ENCODE data around the gene OCIAD1.
"Not testable (repeated sequence)": the region's sequence is repeated elsewhere in the genome, so short reads cannot be mapped to it uniquely, and the experiment has no call there.

OCIAD1 gene

DNA sequence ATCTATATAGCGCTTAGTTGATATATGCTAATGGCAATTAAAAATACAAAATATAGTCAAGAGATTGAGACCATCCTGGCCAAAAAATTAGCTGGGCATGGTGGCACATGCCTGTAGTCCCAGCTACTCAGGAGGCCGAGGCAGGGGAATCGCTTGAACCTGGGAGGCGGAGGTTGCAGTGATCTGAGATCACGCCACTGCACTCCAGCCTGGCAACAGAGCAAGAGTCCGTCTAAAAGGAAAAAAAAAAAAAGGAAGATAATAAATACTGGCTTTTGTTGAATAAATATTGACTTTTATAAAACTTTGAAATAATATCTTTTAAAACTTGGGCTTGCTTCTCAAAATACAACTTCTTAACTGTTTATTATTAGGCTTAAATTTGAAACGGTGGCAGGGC, 14.6 kb upstream of the OCIAD1 start:
- not testable (repeated sequence) for H3K27ac ChIP-seq; DNase-seq (ENCODE audit: low read depth, low spot score)

DNA sequence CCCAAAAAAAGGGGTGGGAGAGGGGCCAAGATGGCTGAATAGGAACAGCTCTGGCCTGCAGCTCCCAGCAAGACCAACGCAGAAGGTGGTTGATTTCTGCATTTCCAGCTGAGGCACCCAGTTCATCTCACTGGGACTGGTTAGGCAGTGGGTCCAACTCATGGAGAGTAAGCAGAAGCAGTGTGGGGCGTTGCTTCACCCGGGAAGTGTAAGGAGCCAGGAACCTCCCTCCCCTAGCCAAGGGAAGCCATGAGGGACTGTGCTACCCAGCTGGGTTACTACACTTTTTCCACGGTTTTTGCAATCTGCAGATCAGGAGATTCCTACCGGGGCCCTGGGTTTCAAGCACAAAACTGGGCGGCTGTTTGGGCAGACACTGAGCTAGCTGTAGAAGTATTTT, 13.9 kb upstream of the OCIAD1 start:
- H3K27ac ChIP-seq: no peak overlapping the region
- no peak for DNase-seq (ENCODE audit: low read depth, low spot score)

DNA sequence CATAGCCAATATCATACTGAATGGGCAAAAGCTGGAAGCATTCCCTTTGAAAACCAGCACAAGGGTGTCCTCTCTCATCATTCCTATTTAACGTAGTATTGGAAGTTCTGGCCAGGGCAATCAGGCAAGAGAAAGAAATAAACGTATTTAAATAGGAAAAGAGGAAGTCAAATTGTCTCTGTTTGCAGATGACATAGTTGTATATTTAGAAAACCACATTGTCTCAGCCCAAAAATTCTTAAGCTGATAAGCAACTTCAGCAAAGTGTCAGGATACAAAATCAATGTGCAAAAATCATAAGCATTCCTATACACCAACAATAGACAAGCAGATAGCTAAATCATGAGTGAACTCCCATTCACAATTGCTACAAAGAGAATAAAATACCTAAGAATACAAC, 9.5 kb upstream of the OCIAD1 start:
- DNase-seq (ENCODE audit: low read depth, low spot score); H3K27ac ChIP-seq: not testable (repeated sequence)

DNA sequence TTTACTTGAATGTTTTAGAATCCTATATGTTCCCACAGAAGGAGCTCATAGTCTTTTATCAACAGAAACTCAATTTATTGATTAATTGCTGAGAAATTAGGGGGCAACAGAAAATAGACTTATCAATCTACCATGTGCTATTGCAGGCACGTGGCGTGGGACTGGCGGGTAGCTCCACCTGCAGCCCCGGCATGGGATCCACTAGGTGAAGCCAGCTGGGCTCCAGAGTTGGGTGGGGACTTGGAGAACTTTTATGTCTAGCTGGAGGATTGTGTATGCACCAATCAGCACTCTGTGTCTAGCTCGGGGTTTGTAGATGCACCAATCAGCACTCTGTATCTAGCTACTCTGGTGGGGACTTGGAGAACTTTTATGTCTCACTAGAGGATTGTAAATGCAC, 3.3 kb upstream of the OCIAD1 start:
- DNase-seq (ENCODE audit: low read depth, low spot score): no peak
- H3K27ac ChIP-seq: no peak overlapping the region

DNA sequence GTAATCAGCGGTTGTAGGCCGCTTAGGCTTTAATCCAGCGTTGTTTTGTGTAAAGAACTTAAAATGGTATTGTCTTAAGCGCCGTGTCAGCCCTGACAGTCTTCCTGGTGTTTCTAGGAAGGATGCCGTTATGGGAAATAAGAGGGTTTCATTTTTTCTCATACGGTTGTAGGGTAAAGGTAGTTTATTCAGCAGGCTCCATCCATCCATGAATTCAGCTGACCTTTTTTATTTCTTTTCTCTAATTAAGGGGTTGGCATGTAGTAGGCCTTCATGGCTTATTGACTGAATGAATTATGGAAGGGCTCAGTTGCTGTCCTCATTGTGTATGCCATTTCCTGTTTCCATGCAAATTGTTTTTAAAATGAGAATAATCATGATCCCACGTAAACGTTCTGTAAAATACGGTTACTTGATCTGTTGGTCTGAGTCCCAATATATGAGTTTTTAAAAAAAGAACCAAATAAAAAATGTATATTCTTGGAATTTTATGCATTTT, 693 bp downstream of the OCIAD1 start:
- H3K27ac ChIP-seq: peak overlapping the region; percentile 91
- DNase-seq (ENCODE audit: low read depth, low spot score): no peak

DNA sequence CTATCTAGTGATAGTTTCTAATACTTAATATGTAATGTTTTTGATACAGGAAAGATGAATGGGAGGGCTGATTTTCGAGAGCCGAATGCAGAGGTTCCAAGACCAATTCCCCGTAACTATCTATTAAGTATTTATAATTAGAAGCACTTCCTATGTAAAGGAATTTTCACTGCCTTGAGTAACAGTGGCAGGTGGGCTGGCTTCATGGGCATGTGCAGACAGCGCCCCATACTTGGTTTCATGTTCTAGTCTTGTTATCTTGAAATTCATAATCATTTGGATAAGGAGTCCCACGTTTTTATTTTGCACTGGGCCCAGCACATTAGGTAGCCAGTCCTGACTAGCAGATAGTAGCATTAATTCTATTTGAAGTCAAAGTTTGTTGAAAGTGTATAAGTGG, 1.7 kb downstream of the OCIAD1 start:
- DNase-seq (ENCODE audit: low read depth, low spot score): no peak
- H3K27ac ChIP-seq: peak overlapping the region; percentile 91

DNA sequence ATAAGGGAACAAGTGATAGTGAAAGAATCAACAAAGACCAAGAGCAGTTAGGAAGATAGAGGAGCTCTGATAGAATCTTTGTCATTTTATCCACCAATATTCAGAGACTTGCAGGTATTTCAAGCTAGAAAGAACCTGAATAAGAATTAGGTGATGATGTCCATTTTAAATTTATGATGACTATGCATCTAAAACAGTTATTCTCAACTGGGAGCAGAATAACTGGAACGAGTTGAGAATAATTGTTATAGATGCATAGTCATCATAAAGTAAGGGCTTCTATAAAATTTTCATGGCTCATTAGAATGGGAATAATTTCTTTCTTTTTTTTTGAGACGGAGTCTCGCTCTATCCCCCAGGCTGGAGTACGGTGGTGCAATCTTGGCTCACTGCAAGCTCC, 5.8 kb downstream of the OCIAD1 start:
- DNase-seq (ENCODE audit: low read depth, low spot score): no peak
- no peak overlapping the region for H3K27ac ChIP-seq

DNA sequence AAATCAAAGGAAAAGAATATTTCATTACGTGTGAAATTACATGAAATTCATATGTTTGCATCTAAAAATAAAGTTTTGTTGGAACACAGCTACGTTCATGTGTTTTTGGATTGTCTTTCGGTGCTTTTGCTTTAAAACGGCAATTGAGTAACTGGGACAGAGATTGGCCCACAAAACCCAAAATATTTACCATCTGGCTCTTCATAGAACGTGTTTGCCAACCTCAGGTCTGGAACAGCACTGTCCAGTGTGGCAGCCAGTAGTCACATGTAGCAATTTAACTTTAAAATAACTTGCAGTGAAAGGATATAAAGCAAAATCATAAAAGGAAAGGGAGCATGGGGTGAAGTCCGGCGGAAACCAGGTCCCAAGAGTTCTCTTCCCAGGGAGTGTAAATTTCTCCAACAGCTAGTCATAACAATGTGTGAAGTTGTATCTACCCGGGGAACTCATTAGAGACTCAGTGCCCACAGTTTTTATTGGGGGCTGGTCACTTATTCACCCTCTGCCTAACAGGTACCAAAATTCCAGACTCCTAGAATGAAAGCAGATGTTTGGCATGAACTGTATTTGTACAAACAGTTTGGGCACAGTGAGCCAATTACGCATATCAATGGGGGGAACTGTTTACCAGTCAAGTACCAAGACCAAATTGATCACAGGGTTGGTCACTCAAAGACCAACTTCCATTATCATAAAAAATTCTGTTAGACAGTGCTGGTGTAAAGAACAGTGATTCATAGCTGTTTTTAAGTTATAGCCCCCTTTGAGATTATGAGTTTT, 10.3 kb downstream of the OCIAD1 start:
- no peak for DNase-seq (ENCODE audit: low read depth, low spot score)
- H3K27ac ChIP-seq: no peak overlapping the region

DNA sequence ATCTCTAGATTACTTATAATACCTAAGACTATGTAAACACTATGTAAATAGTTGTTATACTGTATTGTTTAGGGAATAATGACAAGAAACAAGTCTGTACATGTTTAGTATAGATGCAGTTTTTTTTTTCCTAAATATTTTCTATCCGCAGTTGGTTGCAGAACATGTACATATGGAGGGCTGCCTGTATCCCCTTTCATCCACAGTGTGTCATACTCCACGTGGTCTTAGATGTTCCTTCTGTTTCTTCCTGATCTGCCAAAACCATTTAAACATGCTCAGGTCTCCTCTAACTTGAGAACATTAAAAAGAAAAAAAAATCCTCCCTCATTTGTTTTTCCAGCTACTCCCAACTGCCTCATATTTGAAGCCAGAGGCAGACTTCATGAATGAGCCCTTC, 14.0 kb downstream of the OCIAD1 start:
- no peak for DNase-seq (ENCODE audit: low read depth, low spot score)
- H3K27ac ChIP-seq: no peak overlapping the region

DNA sequence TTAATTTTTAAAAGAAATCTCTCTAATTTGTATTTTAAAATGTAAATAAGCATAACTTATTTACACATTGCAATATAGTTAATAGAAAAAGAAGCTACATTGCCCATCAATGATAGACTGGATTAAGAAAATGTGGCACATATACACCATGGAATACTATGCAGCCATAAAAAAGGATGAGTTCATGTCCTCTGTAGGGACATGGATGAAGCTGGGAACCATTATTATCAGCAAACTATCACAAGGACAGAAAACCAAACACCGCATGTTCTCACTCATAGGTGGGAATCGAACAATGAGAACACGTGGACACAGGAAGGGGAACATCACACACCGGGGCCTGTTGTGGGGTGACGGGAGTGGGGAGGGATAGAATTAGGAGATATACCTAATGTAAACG, 17.9 kb downstream of the OCIAD1 start:
- DNase-seq (ENCODE audit: low read depth, low spot score); H3K27ac ChIP-seq: not testable (repeated sequence)

DNA sequence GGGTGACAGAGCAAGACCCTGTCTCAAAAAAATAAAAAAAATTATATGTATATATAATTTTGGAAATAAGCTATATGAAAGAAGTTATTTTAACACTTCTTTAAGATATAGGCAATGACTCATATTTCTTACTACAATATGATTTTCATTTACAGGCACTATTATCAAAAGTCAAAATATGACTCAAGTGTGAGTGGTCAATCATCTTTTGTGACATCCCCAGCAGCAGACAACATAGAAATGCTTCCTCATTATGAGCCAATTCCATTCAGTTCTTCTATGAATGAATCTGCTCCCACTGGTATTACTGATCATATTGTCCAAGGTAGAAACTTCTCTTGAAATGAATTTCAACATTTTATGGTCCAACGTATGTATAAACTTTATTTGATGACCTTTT, 20.8 kb downstream of the OCIAD1 start:
- DNase-seq (ENCODE audit: low read depth, low spot score): peak; percentile 6
- peak overlapping the region; percentile 6 for H3K27ac ChIP-seq

DNA sequence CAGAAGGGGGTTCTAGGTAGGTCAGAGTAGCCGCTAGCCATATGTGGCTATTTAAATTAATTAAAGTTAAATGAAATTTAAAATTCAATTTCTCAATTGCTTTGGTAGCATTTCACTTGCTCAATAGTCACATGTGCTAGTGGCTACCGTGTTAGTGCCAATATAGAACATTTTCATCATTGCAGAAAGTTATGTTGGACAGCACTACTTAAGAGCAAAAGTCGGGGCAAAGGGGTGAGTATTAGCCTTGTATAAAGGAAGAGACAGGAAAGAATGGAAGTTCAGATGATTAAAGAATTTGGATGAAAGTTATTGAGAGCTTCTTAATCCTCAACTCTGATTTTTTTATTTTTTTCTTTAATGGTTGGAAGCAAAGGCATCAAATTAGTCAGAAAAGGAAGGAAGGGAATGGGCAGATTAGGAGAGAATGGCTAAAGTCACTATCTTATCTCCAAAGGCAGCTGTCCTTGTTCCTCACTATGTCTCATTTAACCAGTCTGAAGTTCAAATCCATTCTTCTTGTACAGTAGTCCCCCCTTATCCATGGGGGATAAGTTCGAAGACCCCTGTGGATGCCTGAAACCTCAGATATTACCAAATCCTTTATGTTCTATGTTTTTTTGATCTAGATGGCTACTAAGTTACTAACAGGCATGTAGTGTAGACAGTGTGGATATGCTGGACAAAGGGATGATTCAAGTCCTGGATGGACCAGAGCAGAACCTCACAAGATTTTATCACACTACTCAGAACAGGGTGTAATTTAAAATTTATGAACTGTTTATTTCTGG, 22.9 kb downstream of the OCIAD1 start:
- no peak overlapping the region for H3K27ac ChIP-seq
- DNase-seq (ENCODE audit: low read depth, low spot score): no peak

DNA sequence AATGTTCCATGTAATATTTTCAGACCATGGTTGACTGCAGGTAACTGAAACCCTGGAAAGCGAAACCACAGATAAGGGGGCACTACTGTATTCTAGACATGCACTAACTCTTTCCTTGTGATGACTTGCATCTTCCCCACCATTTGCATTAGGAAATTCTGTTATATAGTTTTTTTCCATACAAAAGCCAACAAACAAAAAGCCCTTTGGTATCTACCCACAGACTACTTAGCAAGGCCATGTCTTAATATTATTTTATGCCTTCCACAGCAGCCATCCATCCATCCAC, 23.5 kb downstream of the OCIAD1 start:
- no peak for DNase-seq (ENCODE audit: low read depth, low spot score)
- H3K27ac ChIP-seq: no peak overlapping the region

DNA sequence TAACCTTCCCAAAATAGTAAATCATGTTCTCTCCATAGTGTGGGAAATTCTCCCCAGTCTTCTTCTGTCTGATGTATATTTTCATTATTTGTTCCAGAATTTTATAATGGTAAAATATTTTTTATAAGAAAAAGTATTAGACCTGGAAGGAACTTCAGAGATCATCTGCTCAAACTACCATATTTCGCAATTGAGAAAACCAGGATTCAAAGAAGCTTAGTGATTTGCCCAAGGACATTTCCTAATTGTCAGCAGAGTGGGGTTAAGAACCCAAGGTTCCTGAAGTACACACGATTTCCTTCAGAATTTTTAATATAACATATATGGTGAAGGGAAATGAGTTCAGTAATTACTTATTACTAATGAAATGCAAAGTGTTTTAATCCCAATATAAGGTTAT, 24.1 kb downstream of the OCIAD1 start:
- H3K27ac ChIP-seq: no peak overlapping the region
- DNase-seq (ENCODE audit: low read depth, low spot score): no peak

DNA sequence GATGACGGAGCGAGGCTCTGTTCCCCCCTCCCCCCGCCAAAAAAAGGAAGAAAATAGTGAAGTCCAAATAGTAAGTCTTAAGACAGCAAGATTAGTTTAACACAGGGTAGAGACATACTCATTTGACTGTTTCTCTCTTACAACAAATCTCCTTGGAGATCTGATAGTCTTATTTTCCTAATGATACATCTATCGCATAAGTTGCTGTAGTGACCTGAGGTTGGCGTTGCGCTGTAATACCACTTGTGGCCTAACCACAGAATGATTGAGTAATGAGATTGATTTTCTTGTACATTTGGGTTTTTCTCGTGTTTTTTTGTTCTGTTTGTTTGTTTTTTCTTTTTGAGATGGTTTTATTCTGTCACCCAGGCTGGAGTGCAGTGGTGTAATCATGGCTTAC, 27.2 kb downstream of the OCIAD1 start:
- DNase-seq (ENCODE audit: low read depth, low spot score): no peak
- no peak overlapping the region for H3K27ac ChIP-seq

DNA sequence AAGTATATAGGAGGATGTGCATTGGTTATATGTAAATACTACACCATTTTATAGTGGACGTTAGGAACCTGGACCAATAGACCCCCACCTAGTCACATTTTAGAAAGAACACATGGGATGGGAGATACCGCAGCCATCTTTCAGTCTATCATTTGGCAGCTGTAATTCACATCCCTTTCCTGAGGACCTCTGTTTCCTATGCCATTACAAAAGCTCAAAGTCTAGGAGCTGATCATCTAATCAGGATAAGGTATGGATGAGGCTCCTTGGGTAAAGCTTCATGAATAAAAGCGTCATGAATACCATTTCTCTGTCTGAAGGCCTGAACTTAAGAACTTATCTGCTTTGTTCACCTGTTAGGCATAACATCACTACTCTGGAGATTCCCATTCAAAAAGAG, 31.1 kb downstream of the OCIAD1 start:
- H3K27ac ChIP-seq: no peak overlapping the region
- DNase-seq (ENCODE audit: low read depth, low spot score): no peak

DNA sequence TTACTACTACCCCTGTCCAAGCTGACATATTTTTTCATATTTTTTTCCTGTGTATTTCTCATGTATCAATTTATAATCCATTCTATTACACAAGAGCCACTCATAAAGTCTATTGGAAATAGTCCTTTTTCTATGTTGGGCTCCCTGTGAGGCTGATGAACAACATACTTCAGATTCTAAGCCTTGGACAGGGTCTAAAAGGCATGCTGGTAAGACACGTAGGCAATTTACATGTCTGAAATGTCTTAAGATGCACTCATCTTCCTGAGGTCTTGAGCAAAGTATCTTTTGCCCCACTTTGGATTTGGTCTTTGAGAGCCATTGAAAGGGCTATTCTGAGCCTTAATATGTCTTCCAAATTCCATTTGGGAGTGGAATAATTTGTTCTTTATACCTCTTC, 31.8 kb downstream of the OCIAD1 start:
- DNase-seq (ENCODE audit: low read depth, low spot score): no peak
- H3K27ac ChIP-seq: no peak overlapping the region

DNA sequence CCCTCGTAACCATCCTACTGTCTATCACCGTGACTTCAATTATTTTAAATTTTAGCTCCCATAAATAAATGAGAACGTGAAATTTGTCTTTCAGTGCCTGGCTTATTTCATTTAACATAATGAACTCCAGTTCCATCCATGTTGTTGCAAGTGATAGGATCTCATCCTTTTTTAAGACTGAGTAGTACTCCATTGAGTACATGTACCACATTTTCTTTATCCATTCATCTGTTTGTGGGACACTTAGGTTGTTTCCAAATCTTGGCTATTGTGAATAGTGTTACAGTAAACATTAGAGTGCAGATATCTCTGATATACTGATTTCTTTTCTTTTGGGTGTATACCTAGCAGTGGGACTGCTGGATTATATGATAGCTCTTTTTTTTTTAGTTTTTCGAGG, 32.8 kb downstream of the OCIAD1 start:
- no peak for DNase-seq (ENCODE audit: low read depth, low spot score)
- H3K27ac ChIP-seq: no peak overlapping the region

DNA sequence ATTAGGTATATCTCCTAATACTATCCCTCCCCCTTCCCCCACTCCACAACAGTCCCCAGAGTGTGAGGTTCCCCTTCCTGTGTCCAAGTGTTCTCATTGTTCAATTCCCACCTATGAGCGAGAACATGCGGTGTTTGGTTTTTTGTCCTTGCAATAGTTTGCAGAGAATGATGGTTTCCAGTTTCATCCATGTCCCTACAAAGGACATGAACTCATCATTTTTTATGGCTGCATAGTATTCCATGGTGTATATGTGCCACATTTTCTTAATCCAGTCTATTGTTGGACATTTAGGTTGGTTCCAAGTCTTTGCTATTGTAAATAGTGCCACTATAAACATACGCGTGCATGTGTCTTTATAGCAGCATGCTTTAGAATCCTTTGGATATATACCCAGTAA, 33.8 kb downstream of the OCIAD1 start:
- H3K27ac ChIP-seq: not testable (repeated sequence)

DNA sequence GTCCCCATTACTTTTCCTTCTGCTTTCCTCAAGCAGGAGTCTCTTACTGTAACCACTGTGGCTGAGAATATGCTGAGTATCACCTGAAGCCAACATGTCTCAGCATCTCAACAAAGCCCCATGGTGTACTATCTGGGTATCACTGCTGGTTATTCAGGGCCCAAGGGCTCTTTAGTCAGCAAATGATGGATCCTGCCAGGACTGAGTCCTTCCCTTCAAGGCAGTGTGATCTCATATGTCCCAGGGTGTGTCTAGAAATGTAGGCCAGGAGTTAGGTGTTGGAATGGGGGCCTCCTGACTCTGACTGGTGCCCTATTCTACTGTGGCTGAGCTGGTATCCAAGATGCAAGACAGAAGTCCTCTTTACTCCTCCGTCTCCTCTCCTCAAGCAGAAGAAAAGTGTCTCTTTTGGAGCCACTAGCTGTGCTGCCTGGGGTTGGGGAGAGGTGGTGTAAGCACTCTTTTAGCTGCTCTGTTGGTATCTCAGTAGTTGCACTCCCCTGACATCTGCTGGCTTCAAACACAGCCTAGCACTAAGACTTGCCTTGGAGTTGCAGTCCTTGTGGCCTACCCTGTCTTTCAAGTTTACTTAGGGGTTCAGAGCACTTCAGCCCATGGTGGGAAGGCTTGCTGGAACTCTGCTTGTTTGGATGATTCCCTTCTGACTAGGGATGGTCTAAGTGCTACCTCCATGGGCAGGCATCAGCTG, 47.1 kb downstream of the OCIAD1 start:
- H3K27ac ChIP-seq: peak overlapping the region; percentile 34
- DNase-seq (ENCODE audit: low read depth, low spot score): peak; percentile 60

More for the DNA sequence above, 33.8 kb downstream of the OCIAD1 start:
- DNase-seq (ENCODE audit: low read depth, low spot score): not testable (repeated sequence)
